Mucosa of rectum (tissue), 2 donors: ENCODE data around the gene MUC15.

Experiments used
- H3K27ac ChIP-seq, 2 donors: one replicate each; pipeline ENCODE4 v1.7.0; 2013; ENCODE audit warnings: inconsistent platforms in 2 of 2, low read depth in 2 of 2, low read length in 2 of 2
- H3K27me3 ChIP-seq, 2 donors: one replicate each; pipeline ENCODE4 v1.7.0; 2013; ENCODE audit warnings: low read length in 2 of 2; ENCODE audit not compliant: control insufficient read depth in 2 of 2, insufficient read depth in 2 of 2
- H3K36me3 ChIP-seq, 2 donors: one replicate each; pipeline ENCODE4 v1.7.0; 2013; ENCODE audit warnings: low read length in 2 of 2; ENCODE audit not compliant: control insufficient read depth in 2 of 2, insufficient read depth in 2 of 2
- H3K4me1 ChIP-seq, 2 donors: one replicate each; pipeline ENCODE4 v1.7.0; 2013; ENCODE audit warnings: low read length in 2 of 2, mild to moderate bottlenecking in 1 of 2; ENCODE audit not compliant: control insufficient read depth in 2 of 2, insufficient read depth in 2 of 2
- H3K4me3 ChIP-seq, 2 donors: one replicate each; pipeline ENCODE4 v1.7.0; 2013; ENCODE audit warnings: low read length in 2 of 2
- H3K9ac ChIP-seq, 2 donors: one replicate each; pipeline ENCODE4 v1.7.0; 2013; ENCODE audit warnings: low read length in 2 of 2, low read depth in 1 of 2, mild to moderate bottlenecking in 1 of 2
- H3K9me3 ChIP-seq, 2 donors: one replicate each; pipeline ENCODE4 v1.7.0; 2013; ENCODE audit warnings: low read length in 2 of 2; ENCODE audit not compliant: control insufficient read depth in 2 of 2
- donor health status: healthy.
- donor health status: Normal muscosa, but diverticular disease.

The MUC15 gene, protein sequence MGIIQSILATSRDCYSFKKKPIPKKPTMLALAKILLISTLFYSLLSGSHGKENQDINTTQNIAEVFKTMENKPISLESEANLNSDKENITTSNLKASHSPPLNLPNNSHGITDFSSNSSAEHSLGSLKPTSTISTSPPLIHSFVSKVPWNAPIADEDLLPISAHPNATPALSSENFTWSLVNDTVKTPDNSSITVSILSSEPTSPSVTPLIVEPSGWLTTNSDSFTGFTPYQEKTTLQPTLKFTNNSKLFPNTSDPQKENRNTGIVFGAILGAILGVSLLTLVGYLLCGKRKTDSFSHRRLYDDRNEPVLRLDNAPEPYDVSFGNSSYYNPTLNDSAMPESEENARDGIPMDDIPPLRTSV

DNA sequence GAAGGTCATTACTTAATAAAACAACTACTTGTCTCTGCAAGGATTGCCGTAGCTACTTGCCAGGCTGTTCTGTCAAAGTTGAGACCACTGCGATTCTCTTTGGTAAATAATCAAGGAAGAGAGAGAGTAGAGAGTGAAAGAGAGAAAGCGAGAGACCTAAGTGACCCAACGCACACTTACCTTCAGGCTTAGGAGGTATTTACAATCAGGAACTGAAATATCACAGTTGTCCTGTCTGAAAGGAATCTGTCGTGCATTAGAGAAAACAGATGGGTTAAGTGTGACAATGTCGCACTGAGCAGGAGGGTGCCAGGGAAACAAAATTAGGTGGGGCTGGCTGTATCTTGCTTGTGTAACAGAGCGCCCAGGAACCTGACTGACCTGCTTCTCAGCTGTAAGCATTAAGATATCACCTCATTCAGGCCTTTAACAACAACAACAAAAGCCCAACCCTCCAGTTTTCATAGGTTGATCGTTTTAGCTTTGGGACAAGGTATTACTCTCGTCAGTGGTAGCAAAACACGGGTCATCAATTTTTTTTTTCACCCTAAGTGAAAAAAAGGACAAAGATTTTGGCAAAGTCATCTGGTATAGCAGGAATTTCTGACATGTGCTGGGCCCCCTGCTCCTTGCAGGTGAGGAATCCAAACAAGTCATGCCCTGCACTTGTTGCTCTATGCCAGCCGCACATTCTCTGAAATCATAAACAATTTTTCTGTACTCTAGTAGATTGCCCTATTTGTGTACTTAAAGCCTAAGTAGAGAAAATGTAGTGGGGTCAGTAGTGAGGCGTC lies at the start of gene MUC15:
Gene MUC15 (minus strand): TSS at position 403 of the 794 bp plus-strand sequence. CDS start 5,169 bp downstream, outside the sequence.
- no peak within 1 kb of the TSS for H3K4me3 ChIP-seq
- no peaks in the 10 kb centered on the region for H3K4me1 ChIP-seq
- H3K27ac ChIP-seq, result no peak within 1 kb of the TSS
- no peaks in the 10 kb centered on the region for H3K36me3 ChIP-seq
- no peak within 1 kb of the TSS for H3K9ac ChIP-seq
- H3K9me3 ChIP-seq, result no peaks in the 10 kb centered on the region
- H3K27me3 ChIP-seq, result no peaks in the 10 kb centered on the region

GRCh38 chr11:26621132-26621531 lies 49.1 kb upstream of the MUC15 start:
- Histone ChIP-seq H3K9me3 (no peaks in the 10 kb centered on the region), H3K27me3 (no peaks in the 10 kb centered on the region), H3K9ac (no peak overlapping the region), H3K36me3 (no peaks in the 10 kb centered on the region), H3K4me1 (no peaks in the 10 kb centered on the region), H3K4me3 (no peak overlapping the region), H3K27ac (no peak overlapping the region)

- H3K36me3 ChIP-seq, result no peaks in the 10 kb centered on the region
- no peaks in the 10 kb centered on the region for H3K4me1 ChIP-seq
- H3K9me3 ChIP-seq, result no peaks in the 10 kb centered on the region
- no peak overlapping the region for H3K9ac ChIP-seq
- H3K27ac ChIP-seq, result no peak overlapping the region
- no peak overlapping the region for H3K4me3 ChIP-seq
- no peaks in the 10 kb centered on the region for H3K27me3 ChIP-seq
Measured at GRCh38 chr11:26620282-26621045, 48.4 kb upstream of the MUC15 start.

- H3K27me3 ChIP-seq, result no peaks in the 10 kb centered on the region
- H3K9me3 ChIP-seq, result no peaks in the 10 kb centered on the region
- no peak overlapping the region for H3K27ac ChIP-seq
- no peak overlapping the region for H3K9ac ChIP-seq
- no peaks in the 10 kb centered on the region for H3K4me1 ChIP-seq
- no peak overlapping the region for H3K4me3 ChIP-seq
- H3K36me3 ChIP-seq, result no peaks in the 10 kb centered on the region
Measured at GRCh38 chr11:26618441-26618840, 46.4 kb upstream of the MUC15 start.

GRCh38 chr11:26613759-26614158 lies 41.7 kb upstream of the MUC15 start:
- Histone ChIP-seq H3K4me3 (no peak overlapping the region), H3K9ac (no peak overlapping the region), H3K27ac (no peak overlapping the region), H3K4me1 (no peaks in the 10 kb centered on the region), H3K27me3 (no peaks in the 10 kb centered on the region), H3K36me3 (no peaks in the 10 kb centered on the region), H3K9me3 (no peaks in the 10 kb centered on the region)

DNA sequence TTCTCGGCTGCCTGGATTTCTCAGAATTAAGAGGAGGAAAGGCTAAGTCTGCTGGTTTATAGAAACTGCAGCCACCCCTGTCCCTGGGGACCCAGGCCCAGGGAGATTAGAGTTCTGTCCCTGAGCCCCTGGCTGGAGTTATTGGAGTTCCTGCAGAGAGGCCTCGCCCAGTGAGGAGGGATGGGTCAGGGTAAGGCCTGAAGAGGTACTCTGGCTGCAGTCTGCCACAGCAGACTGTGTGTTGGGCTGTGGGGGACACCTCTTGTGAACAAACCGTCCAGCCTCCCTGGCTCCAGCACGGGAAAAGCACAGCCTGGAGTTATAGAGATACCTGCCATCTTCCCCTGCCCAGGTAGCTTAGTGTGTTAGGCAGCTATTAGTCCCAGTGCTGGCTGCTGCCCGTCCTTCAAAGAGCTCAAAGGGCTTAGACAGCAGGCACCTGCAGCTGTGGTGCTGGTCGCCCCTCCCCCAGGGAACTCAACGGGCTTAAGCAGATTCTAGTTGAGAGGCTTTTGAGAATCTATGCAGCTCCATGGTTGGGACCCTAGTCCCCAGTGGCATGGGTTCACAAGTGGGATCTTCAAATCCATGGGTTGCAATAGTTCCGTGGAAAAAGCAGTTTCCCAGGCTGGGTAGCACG lies 36.6 kb upstream of the MUC15 start:
- H3K9me3 ChIP-seq, result no peaks in the 10 kb centered on the region
- no peak overlapping the region for H3K27ac ChIP-seq
- H3K36me3 ChIP-seq, result no peaks in the 10 kb centered on the region
- no peak overlapping the region for H3K9ac ChIP-seq
- no peak overlapping the region for H3K4me3 ChIP-seq
- H3K27me3 ChIP-seq, result no peaks in the 10 kb centered on the region
- H3K4me1 ChIP-seq, result no peaks in the 10 kb centered on the region

DNA sequence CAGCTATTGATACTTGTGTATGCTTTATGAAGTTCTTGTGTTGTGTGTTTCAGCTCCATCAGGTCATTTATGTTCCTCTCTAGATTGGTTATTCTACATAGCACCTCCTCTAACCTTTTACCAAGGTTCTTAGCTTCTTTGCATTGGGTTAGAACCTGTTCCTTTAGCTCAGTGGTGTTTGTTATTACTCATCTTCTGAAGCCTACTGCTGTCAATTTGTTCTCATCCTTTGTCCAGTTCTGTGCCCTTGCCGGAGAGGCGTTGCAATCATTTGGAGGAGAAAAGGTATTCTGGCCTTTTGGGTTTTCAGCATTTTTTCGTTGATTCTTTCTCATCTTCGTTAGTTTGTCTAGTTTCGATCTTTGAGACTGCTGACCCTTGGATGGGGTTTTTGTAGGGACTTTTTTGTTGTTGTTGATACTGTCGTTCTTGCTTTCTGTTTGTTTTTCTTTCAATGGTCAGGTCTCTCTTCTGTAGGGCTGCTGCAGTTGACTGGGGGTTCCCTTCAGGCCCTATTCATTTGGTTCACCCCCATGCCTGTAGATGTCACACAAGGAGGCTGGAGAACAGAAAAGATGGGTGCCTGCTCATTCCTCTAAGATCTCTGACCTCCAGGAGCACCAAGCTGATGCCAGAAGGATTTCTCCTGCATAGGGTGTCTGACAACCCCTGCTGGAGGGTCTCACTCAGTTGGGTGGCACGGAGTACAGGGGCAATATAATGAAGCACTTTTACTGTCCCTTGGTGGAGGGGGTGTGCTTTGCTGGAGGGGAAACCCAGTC lies 35.9 kb upstream of the MUC15 start:
- no peaks in the 10 kb centered on the region for H3K9me3 ChIP-seq
- no peak overlapping the region for H3K9ac ChIP-seq
- H3K36me3 ChIP-seq, result no peaks in the 10 kb centered on the region
- H3K27me3 ChIP-seq, result no peaks in the 10 kb centered on the region
- H3K4me1 ChIP-seq, result no peaks in the 10 kb centered on the region
- no peak overlapping the region for H3K27ac ChIP-seq
- no peak overlapping the region for H3K4me3 ChIP-seq

GRCh38 chr11:26599876-26600434 lies 27.9 kb upstream of the MUC15 start:
- Histone ChIP-seq H3K9me3 (no peaks in the 10 kb centered on the region), H3K4me1 (no peaks in the 10 kb centered on the region), H3K36me3 (no peaks in the 10 kb centered on the region), H3K4me3 (no peak overlapping the region), H3K27me3 (no peaks in the 10 kb centered on the region), H3K9ac (no peak overlapping the region), H3K27ac (no peak overlapping the region)

DNA sequence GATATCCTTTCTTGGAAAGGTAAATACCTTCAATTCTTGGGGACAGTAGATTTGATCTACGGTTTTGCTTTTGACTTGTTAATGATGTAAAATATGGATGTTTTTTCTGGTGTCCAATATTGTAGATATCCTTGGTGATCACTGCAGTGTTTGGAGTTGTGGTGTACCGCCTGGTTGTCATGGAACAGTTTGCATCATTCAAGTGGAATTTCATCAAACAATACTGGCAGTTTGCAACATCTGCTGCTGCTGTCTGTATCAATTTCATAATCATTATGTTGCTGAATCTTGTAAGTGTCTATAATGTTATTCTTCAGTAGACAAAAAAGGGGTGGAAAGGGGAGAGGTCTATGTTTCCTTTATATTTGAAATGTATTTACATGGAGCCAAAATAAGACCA lies 27.4 kb upstream of the MUC15 start:
- no peaks in the 10 kb centered on the region for H3K9me3 ChIP-seq

More for the DNA sequence above, 27.4 kb upstream of the MUC15 start:
- Histone ChIP-seq H3K27me3 (no peaks in the 10 kb centered on the region), H3K4me3 (no peak overlapping the region), H3K4me1 (no peaks in the 10 kb centered on the region), H3K36me3 (no peaks in the 10 kb centered on the region), H3K27ac (no peak overlapping the region), H3K9ac (no peak overlapping the region)
